ENCODE data around the gene NEDD9. TPM values are rescaled to one million over a fixed set of nuclear protein-coding genes. Genes with fewer than 3 reads are reported as not detected.

The NEDD9 gene
- total RNA-seq, 1 experiment from 2014 or later = 0.17 TPM

- no peaks in the 10 kb centered on the region for H4K20me1 ChIP-seq (ENCODE audit: insufficient read depth)
- no peak overlapping the region for H3K4me3 ChIP-seq (replicated peaks in 1 of 2; ENCODE audit: low read depth in 1 of 2, low read length in 2 of 2)
- RAD21 ChIA-PET (ENCODE audit: low non-redundant PET in 1 of 2, low total read pairs in 2 of 2, uncharacterized antibody in 2 of 2, unreplicated experiment in 2 of 2) = no interaction called here
- H3K36me3 ChIP-seq (ENCODE audit: control insufficient read depth in 1 of 2, insufficient read depth in 2 of 2, low read length in 2 of 2) = no peaks in the 10 kb centered on the region
- H3K9me2 ChIP-seq (ENCODE audit: insufficient read depth) = no peaks in the 10 kb centered on the region
- H3K4me1 ChIP-seq (ENCODE audit: control insufficient read depth in 1 of 2, insufficient read depth in 2 of 2, low read length in 2 of 2) = peaks cover 0 to 10% of the 10 kb centered on the region in 2 experiments; a peak in 1 of 4 replicates
- intact Hi-C loops (cut with micrococcal nuclease) = no loop called here
- ATAC-seq = no peak
- H2AFZ ChIP-seq (ENCODE audit: low read depth, low read length, poor library complexity, severe bottlenecking) = no peak overlapping the region
- no peaks in the 10 kb centered on the region for H3K9me3 ChIP-seq (ENCODE audit: control insufficient read depth in 1 of 2, insufficient read depth in 1 of 2, low read depth in 1 of 2, low read length in 2 of 2)
- no TSS peak for BruUV-seq (replicated peaks)
- H3K27me3 ChIP-seq (ENCODE audit: insufficient read depth, low read length) = no peaks in the 10 kb centered on the region
- no peak overlapping the region for H3K9ac ChIP-seq (ENCODE audit: low read length)
- CTCF ChIA-PET = no interaction called here
- no peaks in the 10 kb centered on the region for H3K79me2 ChIP-seq (ENCODE audit: insufficient read depth, low read length)
- no peak for DNase-seq (ENCODE audit: low read depth, low spot score)
- POLR2A ChIA-PET = no interaction called here
- H3K27ac ChIP-seq (ENCODE audit: low read depth, low read length) = no peak overlapping the region
- TF ChIP-seq, protein P1, sequence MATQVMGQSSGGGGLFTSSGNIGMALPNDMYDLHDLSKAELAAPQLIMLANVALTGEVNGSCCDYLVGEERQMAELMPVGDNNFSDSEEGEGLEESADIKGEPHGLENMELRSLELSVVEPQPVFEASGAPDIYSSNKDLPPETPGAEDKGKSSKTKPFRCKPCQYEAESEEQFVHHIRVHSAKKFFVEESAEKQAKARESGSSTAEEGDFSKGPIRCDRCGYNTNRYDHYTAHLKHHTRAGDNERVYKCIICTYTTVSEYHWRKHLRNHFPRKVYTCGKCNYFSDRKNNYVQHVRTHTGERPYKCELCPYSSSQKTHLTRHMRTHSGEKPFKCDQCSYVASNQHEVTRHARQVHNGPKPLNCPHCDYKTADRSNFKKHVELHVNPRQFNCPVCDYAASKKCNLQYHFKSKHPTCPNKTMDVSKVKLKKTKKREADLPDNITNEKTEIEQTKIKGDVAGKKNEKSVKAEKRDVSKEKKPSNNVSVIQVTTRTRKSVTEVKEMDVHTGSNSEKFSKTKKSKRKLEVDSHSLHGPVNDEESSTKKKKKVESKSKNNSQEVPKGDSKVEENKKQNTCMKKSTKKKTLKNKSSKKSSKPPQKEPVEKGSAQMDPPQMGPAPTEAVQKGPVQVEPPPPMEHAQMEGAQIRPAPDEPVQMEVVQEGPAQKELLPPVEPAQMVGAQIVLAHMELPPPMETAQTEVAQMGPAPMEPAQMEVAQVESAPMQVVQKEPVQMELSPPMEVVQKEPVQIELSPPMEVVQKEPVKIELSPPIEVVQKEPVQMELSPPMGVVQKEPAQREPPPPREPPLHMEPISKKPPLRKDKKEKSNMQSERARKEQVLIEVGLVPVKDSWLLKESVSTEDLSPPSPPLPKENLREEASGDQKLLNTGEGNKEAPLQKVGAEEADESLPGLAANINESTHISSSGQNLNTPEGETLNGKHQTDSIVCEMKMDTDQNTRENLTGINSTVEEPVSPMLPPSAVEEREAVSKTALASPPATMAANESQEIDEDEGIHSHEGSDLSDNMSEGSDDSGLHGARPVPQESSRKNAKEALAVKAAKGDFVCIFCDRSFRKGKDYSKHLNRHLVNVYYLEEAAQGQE (IDR thresholded peaks at IDR 0.05; ENCODE audit: low read depth) = no peak
- TF ChIP-seq SRF (IDR thresholded peaks at IDR 0.05; ENCODE audit: low read depth) (no peak), CBX3 (IDR thresholded peaks at IDR 0.05; ENCODE audit: low read depth) (no peak), ZFX (IDR thresholded peaks at IDR 0.05) (no peak), POLR2A (IDR thresholded peaks at IDR 0.05; ENCODE audit: borderline replicate concordance, extremely low read depth, insufficient read depth, insufficient read length) (no peak)
- TF ChIP-seq, protein P2, sequence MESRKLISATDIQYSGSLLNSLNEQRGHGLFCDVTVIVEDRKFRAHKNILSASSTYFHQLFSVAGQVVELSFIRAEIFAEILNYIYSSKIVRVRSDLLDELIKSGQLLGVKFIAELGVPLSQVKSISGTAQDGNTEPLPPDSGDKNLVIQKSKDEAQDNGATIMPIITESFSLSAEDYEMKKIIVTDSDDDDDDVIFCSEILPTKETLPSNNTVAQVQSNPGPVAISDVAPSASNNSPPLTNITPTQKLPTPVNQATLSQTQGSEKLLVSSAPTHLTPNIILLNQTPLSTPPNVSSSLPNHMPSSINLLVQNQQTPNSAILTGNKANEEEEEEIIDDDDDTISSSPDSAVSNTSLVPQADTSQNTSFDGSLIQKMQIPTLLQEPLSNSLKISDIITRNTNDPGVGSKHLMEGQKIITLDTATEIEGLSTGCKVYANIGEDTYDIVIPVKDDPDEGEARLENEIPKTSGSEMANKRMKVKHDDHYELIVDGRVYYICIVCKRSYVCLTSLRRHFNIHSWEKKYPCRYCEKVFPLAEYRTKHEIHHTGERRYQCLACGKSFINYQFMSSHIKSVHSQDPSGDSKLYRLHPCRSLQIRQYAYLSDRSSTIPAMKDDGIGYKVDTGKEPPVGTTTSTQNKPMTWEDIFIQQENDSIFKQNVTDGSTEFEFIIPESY (IDR thresholded peaks at IDR 0.05; ENCODE audit: extremely low read depth, insufficient replicate concordance, low read length) = no peak
- H3K4me2 ChIP-seq (ENCODE audit: low read length) = no peak overlapping the region
Observed at GRCh38 chr6:11203306-11204004, 29.0 kb downstream of the NEDD9 start.

Measured in HCT116 (cell line).